HG03442 (cell line): Measurements from ENCODE around the gene TAB3.

ENCODE experiments used
- ATAC-seq: cut with Tn5 transposase; IDR thresholded peaks from one replicate; pipeline ENCODE4 v1.9.1; 2021; ENCODE audit warnings: mild to moderate bottlenecking, moderate library complexity; ENCODE audit not compliant: unreplicated experiment

TAB3 gene, protein sequence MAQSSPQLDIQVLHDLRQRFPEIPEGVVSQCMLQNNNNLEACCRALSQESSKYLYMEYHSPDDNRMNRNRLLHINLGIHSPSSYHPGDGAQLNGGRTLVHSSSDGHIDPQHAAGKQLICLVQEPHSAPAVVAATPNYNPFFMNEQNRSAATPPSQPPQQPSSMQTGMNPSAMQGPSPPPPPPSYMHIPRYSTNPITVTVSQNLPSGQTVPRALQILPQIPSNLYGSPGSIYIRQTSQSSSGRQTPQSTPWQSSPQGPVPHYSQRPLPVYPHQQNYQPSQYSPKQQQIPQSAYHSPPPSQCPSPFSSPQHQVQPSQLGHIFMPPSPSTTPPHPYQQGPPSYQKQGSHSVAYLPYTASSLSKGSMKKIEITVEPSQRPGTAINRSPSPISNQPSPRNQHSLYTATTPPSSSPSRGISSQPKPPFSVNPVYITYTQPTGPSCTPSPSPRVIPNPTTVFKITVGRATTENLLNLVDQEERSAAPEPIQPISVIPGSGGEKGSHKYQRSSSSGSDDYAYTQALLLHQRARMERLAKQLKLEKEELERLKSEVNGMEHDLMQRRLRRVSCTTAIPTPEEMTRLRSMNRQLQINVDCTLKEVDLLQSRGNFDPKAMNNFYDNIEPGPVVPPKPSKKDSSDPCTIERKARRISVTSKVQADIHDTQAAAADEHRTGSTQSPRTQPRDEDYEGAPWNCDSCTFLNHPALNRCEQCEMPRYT

GRCh38 chrX:30889147-30890140, at the start of gene TAB3:
TAB3 (minus strand) TSS chrX:30889254; CDS start chrX:30859588, 29,666 bp downstream.
- ATAC-seq: peak; percentile 90

DNA sequence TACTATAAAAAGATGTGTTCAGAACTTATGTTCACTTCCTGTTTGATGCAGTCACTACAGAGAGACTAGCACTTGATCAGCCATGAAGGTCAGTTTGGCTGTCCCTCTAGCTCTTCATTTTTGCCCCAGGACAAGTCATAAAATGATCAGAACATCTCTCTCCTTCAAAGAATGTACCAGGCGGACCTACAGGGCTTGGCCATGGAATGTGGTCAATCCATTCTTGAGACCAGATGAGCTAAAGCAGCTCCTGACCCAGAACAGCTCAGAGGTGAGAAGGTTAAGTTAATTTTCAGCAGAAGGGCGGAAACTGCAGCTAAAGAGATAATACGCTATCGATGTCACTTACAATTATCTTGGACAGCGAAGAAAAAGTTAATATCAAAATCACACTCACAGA, 49.2 kb upstream of the TAB3 start:
- no peak for ATAC-seq

- ATAC-seq: no peak
Measured at GRCh38 chrX:30935985-30936384, 46.9 kb upstream of the TAB3 start.

DNA sequence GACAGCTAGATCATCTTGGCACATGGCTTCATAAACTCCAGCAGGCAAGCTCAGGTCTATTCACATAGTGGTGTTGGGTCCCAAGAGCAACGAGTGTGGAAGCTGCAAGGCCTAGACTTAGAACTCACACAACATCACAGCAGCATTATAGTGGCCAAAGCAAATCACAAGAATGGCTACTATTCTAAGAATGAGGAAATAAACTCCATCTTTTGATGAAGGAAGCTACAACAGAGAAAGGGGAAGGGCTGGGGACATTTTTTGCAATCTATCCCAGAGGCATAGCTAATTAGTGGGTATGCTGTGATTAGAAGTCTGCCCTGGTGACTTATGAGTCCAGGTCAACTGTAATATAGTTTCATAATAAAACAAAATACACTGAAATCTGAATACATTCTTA, 42.9 kb upstream of the TAB3 start:
- no peak for ATAC-seq

GRCh38 chrX:30930679-30931078, 41.6 kb upstream of the TAB3 start:
- ATAC-seq: no peak

DNA sequence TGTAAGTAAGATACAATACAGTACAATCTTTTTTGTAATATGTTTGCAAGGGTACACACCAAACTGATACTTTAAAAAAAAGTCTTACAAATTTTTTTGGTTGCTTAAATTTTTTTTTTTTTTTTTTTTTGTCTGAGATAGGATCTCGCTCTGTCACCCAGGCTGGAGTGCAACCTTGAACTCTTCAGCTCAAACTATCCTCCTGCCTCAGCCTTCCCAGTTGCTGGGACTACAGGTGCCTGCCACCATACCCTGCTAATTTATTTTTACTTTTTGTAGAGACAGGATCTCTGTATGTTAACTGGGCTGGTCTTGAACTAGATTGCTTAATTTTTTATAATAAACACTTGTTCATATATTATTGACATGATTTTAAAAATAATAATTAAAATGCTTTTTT, 41.1 kb upstream of the TAB3 start:
- ATAC-seq: no peak

GRCh38 chrX:30920271-30920670, 31.2 kb upstream of the TAB3 start:
- ATAC-seq: no peak

GRCh38 chrX:30918480-30918879, 29.4 kb upstream of the TAB3 start:
- no peak for ATAC-seq

DNA sequence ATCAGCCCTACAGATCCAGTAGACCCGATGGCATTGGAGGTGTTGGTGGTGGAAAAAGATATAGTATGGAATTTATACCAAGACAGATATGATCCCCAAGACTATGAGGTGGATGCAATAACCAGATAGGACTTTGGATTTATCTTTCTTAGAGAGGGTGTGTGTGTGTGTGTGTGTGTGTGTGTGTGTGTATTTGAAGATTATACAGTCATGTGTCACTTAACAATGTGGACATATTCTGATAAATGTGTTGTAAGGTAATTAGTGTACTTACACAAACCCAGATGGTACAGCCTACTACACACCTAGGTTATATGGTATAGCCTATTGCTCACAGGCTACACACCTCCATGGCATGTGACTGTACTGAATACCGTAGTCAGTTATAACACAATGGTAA, 24.4 kb upstream of the TAB3 start:
- no peak for ATAC-seq

GRCh38 chrX:30910124-30910860, 21.2 kb upstream of the TAB3 start:
- peak; percentile 49 for ATAC-seq

DNA sequence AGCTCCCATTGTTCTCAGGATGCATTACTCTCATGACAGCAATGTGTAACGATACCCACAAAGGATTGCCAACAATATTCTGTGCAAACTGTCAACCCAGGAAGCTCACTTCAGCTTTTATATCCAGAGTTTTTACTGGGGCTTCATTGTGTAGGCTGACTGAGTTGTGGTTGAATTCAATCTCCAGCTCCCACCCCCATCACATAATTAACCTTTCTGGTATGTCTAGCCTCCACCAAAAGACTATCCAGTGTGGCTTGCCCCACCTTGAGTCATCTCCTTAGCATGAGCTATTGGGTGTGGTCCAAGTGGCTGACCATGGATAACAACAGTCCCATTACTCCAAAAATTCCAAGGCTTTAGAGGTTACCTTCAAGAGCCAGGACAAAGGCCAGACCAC, 17.7 kb upstream of the TAB3 start:
- ATAC-seq: no peak

- no peak for ATAC-seq
Measured at GRCh38 chrX:30905321-30905720, 16.3 kb upstream of the TAB3 start.

- ATAC-seq: no peak
Measured at GRCh38 chrX:30904632-30905031, 15.6 kb upstream of the TAB3 start.

GRCh38 chrX:30904186-30904585, 15.1 kb upstream of the TAB3 start:
- ATAC-seq: no peak

DNA sequence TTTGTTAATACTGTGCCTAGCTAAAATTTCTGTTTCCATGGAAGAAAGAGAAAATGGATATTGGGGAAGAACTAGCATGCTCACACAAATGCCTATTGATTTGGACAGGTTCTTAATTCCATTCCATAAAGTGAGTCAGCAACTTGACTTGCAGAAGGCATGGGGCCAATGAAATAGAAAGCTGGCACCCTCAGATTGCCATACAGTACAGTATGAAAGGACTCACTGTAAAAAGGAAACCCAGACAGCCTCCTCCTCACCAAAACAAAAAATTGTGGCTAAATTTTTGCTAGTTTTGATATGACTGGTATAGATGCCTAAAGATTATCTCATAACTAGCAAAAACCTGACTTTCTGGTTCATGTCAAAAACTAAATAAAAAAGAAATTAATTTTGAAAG, 11.2 kb upstream of the TAB3 start:
- ATAC-seq: no peak

- ATAC-seq: no peak
Measured at GRCh38 chrX:30898886-30899285, 9.8 kb upstream of the TAB3 start.

GRCh38 chrX:30895370-30895769, 6.3 kb upstream of the TAB3 start:
- ATAC-seq: no peak

DNA sequence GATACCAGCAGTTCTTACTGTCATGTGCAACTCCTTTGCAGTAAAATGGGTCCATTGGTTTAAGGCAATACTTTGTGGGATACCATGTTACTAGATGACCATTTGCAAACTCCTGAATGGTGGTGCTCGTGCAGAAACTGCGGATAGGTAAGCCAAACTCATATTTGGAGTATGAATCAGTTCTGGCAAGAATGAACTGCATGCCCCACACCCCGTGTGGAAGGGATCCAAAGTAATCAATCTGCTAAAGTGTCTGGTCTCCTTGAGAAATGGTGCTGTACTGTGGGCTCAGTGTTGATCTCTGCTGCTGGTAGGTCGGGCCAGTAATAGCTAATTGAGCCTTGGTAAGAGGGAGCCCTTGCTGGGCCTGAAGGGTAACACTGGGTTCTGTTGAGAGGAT, 4.2 kb upstream of the TAB3 start:
- ATAC-seq: no peak

- ATAC-seq: no peak
Measured at GRCh38 chrX:30892591-30892990, 3.5 kb upstream of the TAB3 start.

DNA sequence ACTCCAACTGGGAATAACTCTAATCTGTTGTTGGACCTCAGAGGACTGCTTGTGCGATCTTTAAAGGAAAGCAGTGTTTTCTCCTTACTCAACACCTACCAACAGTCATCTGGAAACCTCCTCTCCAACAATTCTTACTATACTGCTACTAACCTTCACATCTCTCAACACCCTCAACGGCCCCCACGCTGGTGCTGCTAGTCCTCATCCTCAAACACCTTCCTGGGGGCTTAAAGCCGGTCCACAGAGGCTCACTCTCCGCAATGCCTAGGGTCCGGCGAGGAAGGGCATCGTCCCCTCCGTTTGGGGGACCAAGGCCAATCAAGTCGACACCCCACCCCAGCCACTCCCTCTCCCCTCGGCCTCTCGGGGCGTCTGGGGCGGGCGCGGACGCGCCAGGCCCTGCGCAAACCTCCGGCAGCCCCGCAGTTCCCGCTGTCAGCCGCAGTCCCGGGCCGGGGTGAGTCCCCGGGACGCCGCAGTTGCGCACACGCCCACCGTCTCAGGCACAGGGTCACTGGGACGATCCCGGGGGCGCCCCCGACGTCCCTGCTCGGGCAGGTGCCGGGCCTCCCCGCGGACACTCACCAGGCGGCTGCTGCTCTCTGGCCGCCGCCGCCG, 418 bp downstream of the TAB3 start:
- peak; percentile 25 for ATAC-seq
